Neural progenitor cell (in vitro differentiated cells): ENCODE results near the gene PRF1. TPM values are rescaled to one million over a fixed set of nuclear protein-coding genes. Genes with fewer than 3 reads are reported as not detected.
"Not testable (repeated sequence)": the region's sequence is repeated elsewhere in the genome, so short reads cannot be mapped to it uniquely, and the experiment has no call there.

Experiments used
- DNase-seq: peaks from one replicate; pipeline ENCODE4 v3.0.0-alpha.2; 2016; ENCODE audit warnings: low spot score
- H2AFZ ChIP-seq: fragments of 200-600 bp; sonication (generic); replicated peaks from 2 replicates; pipeline ENCODE4 v1.6.1; 2016; ENCODE audit warnings: antibody characterized with exemption
- H3F3A ChIP-seq: fragments of 200-600 bp; sonication (generic); 2 replicates; pipeline ENCODE4 v1.6.1; 2016; ENCODE audit warnings: antibody characterized with exemption, low read depth
- H3K27ac ChIP-seq: fragments of 200-600 bp; sonication (generic); 2 replicates; pipeline ENCODE4 v1.5.1; 2016; ENCODE audit warnings: mild to moderate bottlenecking
- H3K27me3 ChIP-seq: fragments of 200-600 bp; sonication (generic); 2 replicates; pipeline ENCODE4 v1.6.1; 2016; ENCODE audit warnings: mild to moderate bottlenecking, moderate library complexity
- H3K36me3 ChIP-seq: fragments of 200-600 bp; sonication (generic); 2 replicates; pipeline ENCODE4 v1.5.1; 2016
- H3K4me1 ChIP-seq: fragments of 200-600 bp; sonication (generic); 2 replicates; pipeline ENCODE4 v1.6.1; 2016; ENCODE audit warnings: mixed run types
- H3K4me2 ChIP-seq: fragments of 200-600 bp; sonication (generic); 2 replicates; pipeline ENCODE4 v1.6.1; 2016
- H3K4me3 ChIP-seq: fragments of 200-600 bp; sonication (generic); 2 replicates; pipeline ENCODE4 v1.5.1; 2016
- H3K79me2 ChIP-seq: fragments of 200-600 bp; sonication (generic); 2 replicates; pipeline ENCODE4 v1.6.1; 2016; ENCODE audit warnings: low read depth
- H3K9ac ChIP-seq: fragments of 200-600 bp; sonication (generic); 2 replicates; pipeline ENCODE4 v1.6.1; 2016
- H3K9me3 ChIP-seq: fragments of 200-600 bp; sonication (generic); 2 replicates; pipeline ENCODE4 v1.5.1; 2016; ENCODE audit warnings: low read depth
- H4K20me1 ChIP-seq: fragments of 200-600 bp; sonication (generic); 2 replicates; pipeline ENCODE4 v1.6.1; 2016; ENCODE audit warnings: low read depth
- H3K27ac Mint-ChIP-seq: 3 replicates; pipeline ENCODE4 v1.8.0; 2021; ENCODE audit warnings: mixed read lengths
- H3K27me3 Mint-ChIP-seq: 2 replicates; pipeline ENCODE4 v1.8.0; 2022; ENCODE audit warnings: low read depth, mild to moderate bottlenecking, inconsistent platforms, moderate library complexity, mixed read lengths; ENCODE audit not compliant: insufficient read depth
- H3K36me3 Mint-ChIP-seq: 3 replicates; pipeline ENCODE4 v1.8.0; 2021; ENCODE audit warnings: mixed read lengths
- H3K4me1 Mint-ChIP-seq: 3 replicates; pipeline ENCODE4 v1.8.0; 2021; ENCODE audit warnings: mixed read lengths
- H3K4me3 Mint-ChIP-seq: 3 replicates; pipeline ENCODE4 v1.8.0; 2021; ENCODE audit warnings: mild to moderate bottlenecking, moderate library complexity, mixed read lengths
- H3K9me3 Mint-ChIP-seq: 3 replicates; pipeline ENCODE4 v1.8.0; 2020; ENCODE audit warnings: mixed read lengths
- CTCF ChIP-seq: fragments of 200-600 bp; sonication (generic); IDR thresholded peaks from 2 replicates; pipeline ENCODE4 v1.5.1; 2017; ENCODE audit warnings: antibody characterized with exemption, mild to moderate bottlenecking
- EZH2 ChIP-seq: fragments of 200-600 bp; sonication (generic); IDR thresholded peaks from 2 replicates; pipeline ENCODE4 v1.6.1; 2017; ENCODE audit warnings: antibody characterized with exemption, mild to moderate bottlenecking, moderate library complexity
- EZH2phosphoT487 ChIP-seq: fragments of 200-600 bp; sonication (generic); IDR thresholded peaks from 2 replicates; pipeline ENCODE4 v1.6.1; 2017; ENCODE audit warnings: antibody characterized with exemption
- total RNA-seq: library from RNA; depleted of rRNA; stranded (reverse); fragments of >200 nt; gene quantifications from 2 replicates; pipeline ENCODE4 v1.2.3, GENCODE V29; 2015; ENCODE audit warnings: low replicate concordance

Gene PRF1
- total RNA-seq, 1 donor from 2014 or later = not detected

GRCh38 chr10:70615211-70615610, 12.7 kb upstream of the PRF1 start:
- Histone ChIP-seq H3K4me3 (no peak overlapping the region), H3K9ac (no peak overlapping the region), H3K27me3 (no peaks in the 10 kb centered on the region), H3F3A (no peaks in the 10 kb centered on the region), H2AFZ (no peak overlapping the region), H3K9me3 (peaks cover 4% of the 10 kb centered on the region), H3K27ac (no peak overlapping the region), H3K79me2 (no peaks in the 10 kb centered on the region), H3K36me3 (no peaks in the 10 kb centered on the region), H3K4me1 (no peaks in the 10 kb centered on the region), H4K20me1 (no peaks in the 10 kb centered on the region), H3K4me2 (no peak overlapping the region)
- no peak overlapping the region for H3K27ac Mint-ChIP-seq
- no peak for DNase-seq
- no peaks in the 10 kb centered on the region for H3K27me3 Mint-ChIP-seq
- no peaks in the 10 kb centered on the region for H3K4me1 Mint-ChIP-seq
- no peaks in the 10 kb centered on the region for H3K36me3 Mint-ChIP-seq
- peaks cover 4% of the 10 kb centered on the region for H3K9me3 Mint-ChIP-seq
- no peak overlapping the region for H3K4me3 Mint-ChIP-seq
- TF ChIP-seq EZH2 = no peak
- no peak for TF ChIP-seq EZH2phosphoT487
- no peak for TF ChIP-seq CTCF

- H3K36me3 Mint-ChIP-seq, H4K20me1 ChIP-seq, H3K79me2 ChIP-seq, H3K4me3 ChIP-seq, H3K4me1 Mint-ChIP-seq, H3K4me1 ChIP-seq, H2AFZ ChIP-seq, H3K36me3 ChIP-seq, H3K27ac ChIP-seq, H3K27me3 Mint-ChIP-seq, H3K9ac ChIP-seq, H3K4me3 Mint-ChIP-seq, H3K27me3 ChIP-seq, H3F3A ChIP-seq, H3K9me3 ChIP-seq, H3K4me2 ChIP-seq, H3K27ac Mint-ChIP-seq, H3K9me3 Mint-ChIP-seq, DNase-seq: not testable (repeated sequence)
These were observed 11.8 kb upstream of the PRF1 start for GRCh38 chr10:70614364-70614763.

- Histone ChIP-seq H2AFZ (no peak overlapping the region), H3K4me1 (no peaks in the 10 kb centered on the region), H3K36me3 (no peaks in the 10 kb centered on the region), H4K20me1 (no peaks in the 10 kb centered on the region), H3K9me3 (no peaks in the 10 kb centered on the region), H3K27ac (no peak overlapping the region), H3F3A (no peaks in the 10 kb centered on the region), H3K4me3 (no peak overlapping the region), H3K9ac (no peak overlapping the region), H3K79me2 (no peaks in the 10 kb centered on the region), H3K27me3 (no peaks in the 10 kb centered on the region), H3K4me2 (no peak overlapping the region)
- Mint-ChIP-seq H3K27me3 (no peaks in the 10 kb centered on the region), H3K36me3 (no peaks in the 10 kb centered on the region), H3K4me1 (no peaks in the 10 kb centered on the region), H3K4me3 (no peak overlapping the region), H3K27ac (no peak overlapping the region), H3K9me3 (peaks cover 3% of the 10 kb centered on the region)
- no peak for DNase-seq
- TF ChIP-seq CTCF = no peak
- no peak for TF ChIP-seq EZH2
- TF ChIP-seq EZH2phosphoT487 = no peak
These were observed 11.4 kb upstream of the PRF1 start for GRCh38 chr10:70613941-70614340.

GRCh38 chr10:70607936-70608335, 5.4 kb upstream of the PRF1 start:
- no peaks in the 10 kb centered on the region for H3K27me3 Mint-ChIP-seq
- TF ChIP-seq EZH2 = no peak
- H3K27ac Mint-ChIP-seq = no peak overlapping the region
- no peak overlapping the region for H3K4me3 Mint-ChIP-seq
- Histone ChIP-seq H3K4me2 (no peak overlapping the region), H3F3A (no peaks in the 10 kb centered on the region), H3K36me3 (no peaks in the 10 kb centered on the region), H3K9ac (no peak overlapping the region), H3K9me3 (no peaks in the 10 kb centered on the region), H3K79me2 (no peaks in the 10 kb centered on the region), H3K27ac (no peak overlapping the region), H3K27me3 (no peaks in the 10 kb centered on the region), H3K4me1 (no peaks in the 10 kb centered on the region), H4K20me1 (no peaks in the 10 kb centered on the region), H3K4me3 (no peak overlapping the region), H2AFZ (no peak overlapping the region)
- H3K36me3 Mint-ChIP-seq = no peaks in the 10 kb centered on the region
- no peak for DNase-seq
- H3K4me1 Mint-ChIP-seq = no peaks in the 10 kb centered on the region
- no peaks in the 10 kb centered on the region for H3K9me3 Mint-ChIP-seq
